GM12878 (cell line): ENCODE results near the gene BMERB1. TPM values are rescaled to one million over a fixed set of nuclear protein-coding genes. Genes with fewer than 3 reads are reported as not detected.
A peak's percentile ranks its signal among the peaks of the same experiment; 100 is the strongest.

ENCODE experiments used
- ASH2L ChIP-seq: fragments of 300-600, 200-600 bp; sonication (generic); IDR thresholded peaks from 2 replicates; pipeline ENCODE4 v1.6.1; 2017; ENCODE audit warnings: low read depth, mild to moderate bottlenecking, borderline replicate concordance
- BCL11A ChIP-seq: IDR thresholded peaks from 2 replicates; pipeline ENCODE4 v1.6.1; 2011; ENCODE audit warnings: low read depth, low read length
- CBX5 ChIP-seq: sonication (generic); IDR thresholded peaks from 2 replicates; pipeline ENCODE4 v1.6.1; 2016; ENCODE audit warnings: low read depth, moderate library complexity, mild to moderate bottlenecking, inconsistent platforms
- CEBPB ChIP-seq, 2 experiments: fragments of 150-350 bp in 1 of 2; IDR thresholded peaks; 2 replicates each; pipeline ENCODE4 v1.6.1; 2012 to 2014; ENCODE audit warnings: low read depth in 2 of 2, low read length in 2 of 2, borderline replicate concordance in 1 of 2, inconsistent platforms in 1 of 2
- CREB1 ChIP-seq: IDR thresholded peaks from 2 replicates; pipeline ENCODE4 v1.6.1; 2012; ENCODE audit warnings: low read depth, mild to moderate bottlenecking, inconsistent platforms
- DPF2 ChIP-seq: fragments of 450-650 bp; IDR thresholded peaks from 2 replicates; pipeline ENCODE4 v1.6.1; 2017; ENCODE audit warnings: mild to moderate bottlenecking
- ESRRA ChIP-seq: IDR thresholded peaks from 2 replicates; pipeline ENCODE4 v1.6.1; 2012; ENCODE audit warnings: mild to moderate bottlenecking, low read length, improper control_type of control experiment
- FOXM1 ChIP-seq: IDR thresholded peaks from 2 replicates; pipeline ENCODE4 v1.6.1; 2012; ENCODE audit warnings: low read depth, mild to moderate bottlenecking, inconsistent platforms, low read length, moderate library complexity
- MEF2B ChIP-seq: fragments of 450-650 bp; IDR thresholded peaks from 2 replicates; pipeline ENCODE4 v1.6.1; 2018; ENCODE audit warnings: mild to moderate bottlenecking, moderate library complexity; ENCODE audit not compliant: partially characterized antibody, poor library complexity, severe bottlenecking
- NFIC ChIP-seq: IDR thresholded peaks from 2 replicates; pipeline ENCODE4 v1.6.1; 2012; ENCODE audit warnings: low read depth, mild to moderate bottlenecking, inconsistent platforms, low read length, moderate library complexity
- NR2C2 ChIP-seq: IDR thresholded peaks from 2 replicates; pipeline ENCODE4 v1.6.1; 2011; ENCODE audit warnings: borderline replicate concordance, low read depth; ENCODE audit not compliant: control insufficient read depth, insufficient read length
- PAX8 ChIP-seq: fragments of 450-650 bp; IDR thresholded peaks from 2 replicates; pipeline ENCODE4 v1.6.1; 2017; ENCODE audit warnings: mild to moderate bottlenecking, moderate library complexity
- SIN3A ChIP-seq: IDR thresholded peaks from 2 replicates; pipeline ENCODE4 v1.6.1; 2012; ENCODE audit warnings: low read depth, low read length, improper control_type of control experiment
- SMAD5 ChIP-seq: IDR thresholded peaks from 2 replicates; pipeline ENCODE4 v1.6.1; 2016; ENCODE audit warnings: antibody characterized with exemption, low read depth
- SREBF1 ChIP-seq: IDR thresholded peaks from 2 replicates; pipeline ENCODE4 v1.6.1; 2012; ENCODE audit warnings: mild to moderate bottlenecking, low read length
- STAT1 ChIP-seq: fragments of 450-650 bp; conservative IDR thresholded peaks from 2 replicates; pipeline ENCODE4 v1.6.1; 2014; ENCODE audit warnings: antibody characterized with exemption, mild to moderate bottlenecking
- TAF1 ChIP-seq: IDR thresholded peaks from 2 replicates; pipeline ENCODE4 v1.6.1; 2011; ENCODE audit warnings: mild to moderate bottlenecking, low read depth, low read length, borderline replicate concordance
- TCF12 ChIP-seq: IDR thresholded peaks from 2 replicates; pipeline ENCODE4 v1.6.1; 2011; ENCODE audit warnings: low read depth, mild to moderate bottlenecking, low read length
- YBX1 ChIP-seq: fragments of 450-650 bp; IDR thresholded peaks from 2 replicates; pipeline ENCODE4 v1.6.1; 2016; ENCODE audit warnings: antibody characterized with exemption
- ZNF217 ChIP-seq: fragments of 450-650 bp; IDR thresholded peaks from 2 replicates; pipeline ENCODE4 v1.6.1; 2017; ENCODE audit warnings: antibody characterized with exemption, mild to moderate bottlenecking
- polyA plus RNA-seq, 11 experiments: library from polyadenylated mRNA; depleted of rRNA in 4 of 11; unstranded in 6 of 11; stranded (reverse) in 5 of 11; fragments of >200 nt; fragmentation: Nextera tagmentation in 4 of 11; fragmentation: Illumina TruSeq in 1 of 11; extraction: Ambion mirVana in 4 of 11; extraction: Trizol in 1 of 11; gene quantifications; 1 replicate in 1 of 11; 2 replicates in 10 of 11; pipeline versions ENCODE4 v1.2.1 to v1.2.3, GENCODE V29; 2011 to 2016; ENCODE audit warnings: inconsistent platforms in 2 of 11, missing spikeins in 2 of 11, low read depth in 1 of 11
- total RNA-seq, 4 experiments: library from RNA; depleted of rRNA in 3 of 4; stranded (reverse); fragments of >200 nt in 3 of 4; fragmentation: Illumina TruSeq in 1 of 4; extraction: Trizol in 1 of 4; gene quantifications; 2 replicates each; pipeline versions ENCODE4 v1.2.1 to v1.2.3, GENCODE V29; 2013 to 2021
- TF ChIP-seq, protein P1 (sequence below): fragments of 450-650 bp; IDR thresholded peaks from 2 replicates; pipeline ENCODE4 v1.6.1; 2017; ENCODE audit warnings: mild to moderate bottlenecking, moderate library complexity
- TF ChIP-seq, protein P2 (sequence below): fragments of 450-650 bp; IDR thresholded peaks from 2 replicates; pipeline ENCODE4 v1.6.1; 2016; ENCODE audit warnings: mild to moderate bottlenecking
- TF ChIP-seq, protein P3 (sequence below): fragments of 450-650 bp; IDR thresholded peaks from 2 replicates; pipeline ENCODE4 v1.6.1; 2017; ENCODE audit warnings: low read depth, mild to moderate bottlenecking, moderate library complexity
- TF ChIP-seq, protein P4 (sequence below): fragments of 450-650 bp; IDR thresholded peaks from 2 replicates; pipeline ENCODE4 v1.6.1; 2018; ENCODE audit warnings: borderline replicate concordance, mild to moderate bottlenecking; ENCODE audit not compliant: partially characterized antibody

BMERB1 gene
- total and polyA plus RNA-seq, 10 of the 15 experiments (the other 5 are each of a cell fraction or from before 2014, with no cell fraction given) = 0.05 to 0.68 (median 0.34) TPM

DNA sequence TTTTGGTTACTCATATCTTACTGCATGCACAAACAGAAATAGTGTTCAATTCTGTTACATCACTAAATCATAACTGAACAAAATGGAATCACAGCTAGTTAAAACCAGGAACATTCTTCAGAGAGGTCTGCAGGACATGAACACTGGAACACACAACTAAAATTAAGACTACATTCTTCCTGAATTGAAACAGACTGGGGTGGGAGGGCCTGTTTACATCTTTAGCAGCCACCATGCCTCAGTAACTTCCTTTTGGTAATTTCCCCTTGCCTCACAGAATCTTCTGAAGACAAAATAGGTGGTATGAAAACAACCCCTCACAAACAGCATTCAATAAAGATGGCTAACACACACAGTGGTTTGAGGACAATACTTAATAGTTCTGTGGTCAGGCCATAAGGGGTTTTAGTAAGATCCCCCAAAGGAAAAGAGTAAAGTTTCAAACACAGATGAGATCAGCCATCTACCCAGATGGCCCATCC, 202.0 kb downstream of the BMERB1 start (continued):
- TF ChIP-seq, protein P1, sequence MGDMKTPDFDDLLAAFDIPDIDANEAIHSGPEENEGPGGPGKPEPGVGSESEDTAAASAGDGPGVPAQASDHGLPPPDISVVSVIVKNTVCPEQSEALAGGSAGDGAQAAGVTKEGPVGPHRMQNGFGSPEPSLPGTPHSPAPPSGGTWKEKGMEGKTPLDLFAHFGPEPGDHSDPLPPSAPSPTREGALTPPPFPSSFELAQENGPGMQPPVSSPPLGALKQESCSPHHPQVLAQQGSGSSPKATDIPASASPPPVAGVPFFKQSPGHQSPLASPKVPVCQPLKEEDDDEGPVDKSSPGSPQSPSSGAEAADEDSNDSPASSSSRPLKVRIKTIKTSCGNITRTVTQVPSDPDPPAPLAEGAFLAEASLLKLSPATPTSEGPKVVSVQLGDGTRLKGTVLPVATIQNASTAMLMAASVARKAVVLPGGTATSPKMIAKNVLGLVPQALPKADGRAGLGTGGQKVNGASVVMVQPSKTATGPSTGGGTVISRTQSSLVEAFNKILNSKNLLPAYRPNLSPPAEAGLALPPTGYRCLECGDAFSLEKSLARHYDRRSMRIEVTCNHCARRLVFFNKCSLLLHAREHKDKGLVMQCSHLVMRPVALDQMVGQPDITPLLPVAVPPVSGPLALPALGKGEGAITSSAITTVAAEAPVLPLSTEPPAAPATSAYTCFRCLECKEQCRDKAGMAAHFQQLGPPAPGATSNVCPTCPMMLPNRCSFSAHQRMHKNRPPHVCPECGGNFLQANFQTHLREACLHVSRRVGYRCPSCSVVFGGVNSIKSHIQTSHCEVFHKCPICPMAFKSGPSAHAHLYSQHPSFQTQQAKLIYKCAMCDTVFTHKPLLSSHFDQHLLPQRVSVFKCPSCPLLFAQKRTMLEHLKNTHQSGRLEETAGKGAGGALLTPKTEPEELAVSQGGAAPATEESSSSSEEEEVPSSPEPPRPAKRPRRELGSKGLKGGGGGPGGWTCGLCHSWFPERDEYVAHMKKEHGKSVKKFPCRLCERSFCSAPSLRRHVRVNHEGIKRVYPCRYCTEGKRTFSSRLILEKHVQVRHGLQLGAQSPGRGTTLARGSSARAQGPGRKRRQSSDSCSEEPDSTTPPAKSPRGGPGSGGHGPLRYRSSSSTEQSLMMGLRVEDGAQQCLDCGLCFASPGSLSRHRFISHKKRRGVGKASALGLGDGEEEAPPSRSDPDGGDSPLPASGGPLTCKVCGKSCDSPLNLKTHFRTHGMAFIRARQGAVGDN = peak; percentile 56; the same call in 1 of the 2 replicates
- TF ChIP-seq FOXM1 (0 out of 2 replicates have a peak, but pooled peaks have one; percentile 56), BCL11A (no peak), TCF12 (no peak), NR2C2 (no peak), SIN3A (no peak), CEBPB (IDR thresholded peaks at IDR 0.05; ENCODE audit: borderline replicate concordance in 1 of 2, low read depth in 2 of 2, low read length in 2 of 2) (no peak), TAF1 (no peak), ESRRA (no peak), YBX1 (no peak), DPF2 (peak; percentile 17; the same call in 1 of the 2 replicates), SMAD5 (no peak), ZNF217 (no peak), PAX8 (0 out of 2 replicates have a peak, but pooled peaks have one; percentile 14), MEF2B (peak; percentile 42), ASH2L (no peak), CREB1 (peak; percentile 48; the same call in 1 of the 2 replicates), CBX5 (no peak), NFIC (peak; percentile 65), SREBF1 (no peak), STAT1 (no peak)
- TF ChIP-seq, protein P2, sequence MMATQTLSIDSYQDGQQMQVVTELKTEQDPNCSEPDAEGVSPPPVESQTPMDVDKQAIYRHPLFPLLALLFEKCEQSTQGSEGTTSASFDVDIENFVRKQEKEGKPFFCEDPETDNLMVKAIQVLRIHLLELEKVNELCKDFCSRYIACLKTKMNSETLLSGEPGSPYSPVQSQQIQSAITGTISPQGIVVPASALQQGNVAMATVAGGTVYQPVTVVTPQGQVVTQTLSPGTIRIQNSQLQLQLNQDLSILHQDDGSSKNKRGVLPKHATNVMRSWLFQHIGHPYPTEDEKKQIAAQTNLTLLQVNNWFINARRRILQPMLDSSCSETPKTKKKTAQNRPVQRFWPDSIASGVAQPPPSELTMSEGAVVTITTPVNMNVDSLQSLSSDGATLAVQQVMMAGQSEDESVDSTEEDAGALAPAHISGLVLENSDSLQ = no peak
- TF ChIP-seq, protein P3, sequence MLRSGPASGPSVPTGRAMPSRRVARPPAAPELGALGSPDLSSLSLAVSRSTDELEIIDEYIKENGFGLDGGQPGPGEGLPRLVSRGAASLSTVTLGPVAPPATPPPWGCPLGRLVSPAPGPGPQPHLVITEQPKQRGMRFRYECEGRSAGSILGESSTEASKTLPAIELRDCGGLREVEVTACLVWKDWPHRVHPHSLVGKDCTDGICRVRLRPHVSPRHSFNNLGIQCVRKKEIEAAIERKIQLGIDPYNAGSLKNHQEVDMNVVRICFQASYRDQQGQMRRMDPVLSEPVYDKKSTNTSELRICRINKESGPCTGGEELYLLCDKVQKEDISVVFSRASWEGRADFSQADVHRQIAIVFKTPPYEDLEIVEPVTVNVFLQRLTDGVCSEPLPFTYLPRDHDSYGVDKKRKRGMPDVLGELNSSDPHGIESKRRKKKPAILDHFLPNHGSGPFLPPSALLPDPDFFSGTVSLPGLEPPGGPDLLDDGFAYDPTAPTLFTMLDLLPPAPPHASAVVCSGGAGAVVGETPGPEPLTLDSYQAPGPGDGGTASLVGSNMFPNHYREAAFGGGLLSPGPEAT = peak; percentile 28; the same call in 1 of the 2 replicates
- TF ChIP-seq, protein P4, sequence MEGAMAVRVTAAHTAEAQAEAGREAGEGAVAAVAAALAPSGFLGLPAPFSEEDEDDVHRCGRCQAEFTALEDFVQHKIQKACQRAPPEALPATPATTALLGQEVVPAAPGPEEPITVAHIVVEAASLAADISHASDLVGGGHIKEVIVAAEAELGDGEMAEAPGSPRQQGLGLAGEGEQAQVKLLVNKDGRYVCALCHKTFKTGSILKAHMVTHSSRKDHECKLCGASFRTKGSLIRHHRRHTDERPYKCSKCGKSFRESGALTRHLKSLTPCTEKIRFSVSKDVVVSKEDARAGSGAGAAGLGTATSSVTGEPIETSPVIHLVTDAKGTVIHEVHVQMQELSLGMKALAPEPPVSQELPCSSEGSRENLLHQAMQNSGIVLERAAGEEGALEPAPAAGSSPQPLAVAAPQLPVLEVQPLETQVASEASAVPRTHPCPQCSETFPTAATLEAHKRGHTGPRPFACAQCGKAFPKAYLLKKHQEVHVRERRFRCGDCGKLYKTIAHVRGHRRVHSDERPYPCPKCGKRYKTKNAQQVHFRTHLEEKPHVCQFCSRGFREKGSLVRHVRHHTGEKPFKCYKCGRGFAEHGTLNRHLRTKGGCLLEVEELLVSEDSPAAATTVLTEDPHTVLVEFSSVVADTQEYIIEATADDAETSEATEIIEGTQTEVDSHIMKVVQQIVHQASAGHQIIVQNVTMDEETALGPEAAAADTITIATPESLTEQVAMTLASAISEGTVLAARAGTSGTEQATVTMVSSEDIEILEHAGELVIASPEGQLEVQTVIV = no peak
